Measurements from ENCODE around the gene LRRC75A.

GRCh38 chr17:16515933-16516332 lies 23.9 kb upstream of the LRRC75A start:
- TF ChIP-seq CTCF (IDR thresholded peaks at IDR 0.05; ENCODE audit: insufficient read depth, low read length): no peak
- TF ChIP-seq GABPA (IDR thresholded peaks at IDR 0.05; ENCODE audit: low read depth): no peak
- no peak for TF ChIP-seq POLR2AphosphoS5 (IDR thresholded peaks at IDR 0.05; ENCODE audit: low read depth)
- TF ChIP-seq REST (IDR thresholded peaks at IDR 0.05; ENCODE audit: insufficient replicate concordance, low read depth): no peak
- no peak for TF ChIP-seq SPI1 (IDR thresholded peaks at IDR 0.05; ENCODE audit: borderline replicate concordance, low read depth)
